GM21619 (cell line): Measurements from ENCODE around the gene ACR.

Experiments
- ATAC-seq: cut with Tn5 transposase; IDR thresholded peaks from one replicate; pipeline ENCODE4 v1.9.1; 2021; ENCODE audit not compliant: unreplicated experiment

ACR gene

DNA sequence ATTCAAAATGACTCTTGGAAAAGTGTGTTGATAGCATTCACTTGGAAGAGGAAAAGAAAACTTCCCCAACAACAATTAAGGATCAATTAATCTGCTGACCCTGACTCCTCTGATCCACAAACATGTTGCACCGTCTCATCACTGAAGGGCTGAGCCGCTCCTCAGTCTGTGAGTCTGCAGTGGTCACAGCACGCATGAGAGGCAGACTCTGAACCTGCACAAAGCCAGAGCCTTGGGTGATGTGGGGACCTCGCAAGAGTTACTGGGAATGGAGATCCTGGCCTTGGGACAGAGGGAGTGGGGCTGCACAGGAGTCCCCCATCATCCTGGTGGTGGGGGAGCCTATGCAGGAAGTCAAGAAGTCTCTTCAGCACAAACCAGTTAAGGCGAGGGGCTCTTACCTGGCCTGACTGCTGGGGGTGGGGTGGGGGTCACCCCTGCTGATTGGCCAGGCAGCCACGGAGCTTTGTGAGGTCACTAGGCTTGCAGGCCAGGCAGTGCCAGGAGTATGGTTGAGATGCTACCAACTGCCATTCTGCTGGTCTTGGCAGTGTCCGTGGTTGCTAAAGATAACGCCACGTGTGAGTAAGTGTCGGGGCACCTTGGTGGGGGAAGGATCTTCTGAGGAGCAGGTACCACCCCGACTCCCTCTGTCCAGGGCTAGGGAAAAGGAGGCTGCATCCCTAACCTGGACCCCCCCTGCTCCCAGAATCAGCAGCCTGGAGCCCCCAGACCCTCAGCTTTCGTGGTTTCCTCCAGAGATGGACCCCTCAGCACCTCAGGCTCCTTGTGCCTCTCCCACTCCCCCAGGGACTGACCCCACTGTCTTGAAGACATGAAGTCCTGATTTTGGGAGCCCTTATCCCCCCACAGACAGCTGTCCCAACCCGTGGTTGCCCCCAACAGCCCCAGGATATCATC lies at the start of gene ACR:
Gene ACR, plus strand, starts transcription at position 477 of the 921 bp plus-strand sequence. Its CDS starts 32 bp downstream, at position 509.
- ATAC-seq = no peak

DNA sequence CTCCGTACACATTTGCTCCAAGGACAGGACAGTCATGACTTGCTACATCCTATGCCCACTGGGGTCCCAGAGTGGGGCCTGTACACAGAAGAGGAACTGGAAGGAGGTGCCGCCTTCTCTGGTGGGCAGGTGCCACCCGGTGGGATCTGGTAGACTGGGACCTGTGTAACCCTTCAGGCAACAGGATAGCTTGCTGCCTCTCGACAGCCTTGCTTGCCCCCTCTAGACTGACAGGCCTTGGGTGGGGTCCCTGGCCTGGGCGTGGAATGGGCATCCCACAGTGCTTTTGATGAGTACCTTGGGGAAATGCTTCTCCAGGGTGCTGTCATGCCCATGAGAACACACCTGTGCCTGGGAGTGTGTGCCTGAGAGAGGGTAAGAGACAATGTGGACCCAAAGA lies 49.6 kb upstream of the ACR start:
- ATAC-seq = no peak

DNA sequence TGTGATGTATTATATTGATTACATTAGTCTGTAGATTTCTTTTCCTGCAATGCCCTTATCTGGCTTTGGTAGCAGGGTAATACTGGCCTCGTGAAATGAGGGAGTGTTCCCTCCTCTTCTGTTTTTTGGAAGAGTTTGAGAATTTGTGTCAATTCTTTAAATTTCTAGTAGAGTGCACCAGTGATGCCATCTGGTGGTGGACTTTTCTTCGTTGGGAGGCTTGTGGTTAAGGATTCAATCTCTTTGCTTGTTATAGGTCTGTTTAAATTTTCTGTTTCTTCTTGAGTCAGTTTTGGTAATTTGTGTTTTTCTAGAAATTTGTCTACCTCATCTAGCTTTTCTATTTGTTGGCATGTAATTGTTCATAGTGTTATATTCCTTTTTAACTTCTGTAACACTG lies 46.5 kb upstream of the ACR start:
- no peak for ATAC-seq

DNA sequence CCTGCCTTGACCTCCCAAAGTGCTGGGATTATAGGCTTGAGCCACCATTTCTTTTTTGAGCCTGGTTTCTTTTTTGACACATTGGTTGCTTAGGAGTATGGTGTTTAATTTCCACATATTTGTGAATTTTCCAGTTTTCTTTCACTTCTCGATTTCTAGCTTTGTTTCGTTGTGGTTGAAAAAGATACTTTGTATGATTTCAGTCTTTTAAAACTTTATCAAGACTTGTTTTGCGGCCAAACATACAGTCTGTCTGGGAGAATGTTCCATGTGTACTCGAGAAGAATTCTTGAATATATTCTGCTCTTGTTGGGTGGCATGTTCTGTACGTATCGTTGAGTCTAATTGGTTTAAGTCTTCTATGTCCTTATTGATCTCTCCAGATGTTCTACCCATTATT lies 44.5 kb upstream of the ACR start:
- ATAC-seq = no peak

DNA sequence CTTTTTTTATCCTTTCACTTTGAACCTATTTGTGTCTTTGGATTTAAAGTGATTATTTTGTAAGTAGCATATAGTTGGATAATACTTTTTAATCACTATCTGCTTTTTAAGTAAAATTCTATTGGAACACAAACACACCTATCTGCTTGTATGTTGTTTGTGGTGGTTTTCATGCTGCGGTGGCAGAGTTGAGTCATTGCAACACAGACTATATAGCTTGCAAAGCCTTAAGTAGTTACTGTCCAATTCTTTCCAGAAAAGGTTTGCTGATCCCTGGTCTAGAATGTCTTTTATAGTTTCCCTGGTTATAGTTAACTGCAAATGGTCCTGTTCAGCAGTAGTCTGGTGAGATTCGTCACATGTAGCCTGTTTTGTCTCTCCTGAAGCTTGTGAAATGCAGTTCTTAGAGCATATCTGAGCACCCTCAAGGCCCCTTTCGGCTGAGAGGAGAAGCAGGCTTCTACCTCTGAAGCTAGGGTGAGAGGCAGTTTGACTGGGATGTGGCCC lies 43.9 kb upstream of the ACR start:
- no peak for ATAC-seq

DNA sequence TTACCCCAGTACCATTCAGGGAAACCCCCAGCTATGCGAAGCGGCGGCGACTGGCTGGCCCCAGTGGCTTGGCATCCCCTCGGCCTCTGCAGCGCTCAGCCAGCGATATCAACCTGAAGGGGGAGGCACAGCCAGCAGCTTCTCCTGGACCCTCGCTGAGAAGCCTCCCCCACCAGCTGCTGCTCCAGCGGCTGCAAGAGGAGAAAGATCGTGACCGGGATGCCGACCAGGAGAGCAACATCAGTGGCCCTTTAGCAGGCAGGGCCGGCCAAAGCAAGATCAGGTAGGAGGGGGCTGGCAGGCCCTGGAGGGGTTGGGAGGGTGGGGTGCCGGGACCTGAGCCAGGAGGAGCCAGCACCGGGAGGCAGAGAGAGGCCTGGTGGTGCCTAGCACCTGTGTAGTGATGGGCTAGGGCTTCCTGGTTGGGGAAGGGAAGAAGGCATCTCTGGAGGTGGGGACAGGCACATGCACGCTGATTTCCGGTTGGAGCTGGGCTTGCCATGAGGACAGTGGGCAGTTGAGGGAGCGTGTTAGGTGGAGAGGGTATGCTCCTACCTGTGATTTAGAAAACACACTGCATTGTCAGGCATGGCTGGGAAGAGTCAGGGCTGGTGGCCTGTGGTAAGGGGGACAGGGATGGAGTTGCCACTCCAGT lies 43.1 kb upstream of the ACR start:
- ATAC-seq = no peak

DNA sequence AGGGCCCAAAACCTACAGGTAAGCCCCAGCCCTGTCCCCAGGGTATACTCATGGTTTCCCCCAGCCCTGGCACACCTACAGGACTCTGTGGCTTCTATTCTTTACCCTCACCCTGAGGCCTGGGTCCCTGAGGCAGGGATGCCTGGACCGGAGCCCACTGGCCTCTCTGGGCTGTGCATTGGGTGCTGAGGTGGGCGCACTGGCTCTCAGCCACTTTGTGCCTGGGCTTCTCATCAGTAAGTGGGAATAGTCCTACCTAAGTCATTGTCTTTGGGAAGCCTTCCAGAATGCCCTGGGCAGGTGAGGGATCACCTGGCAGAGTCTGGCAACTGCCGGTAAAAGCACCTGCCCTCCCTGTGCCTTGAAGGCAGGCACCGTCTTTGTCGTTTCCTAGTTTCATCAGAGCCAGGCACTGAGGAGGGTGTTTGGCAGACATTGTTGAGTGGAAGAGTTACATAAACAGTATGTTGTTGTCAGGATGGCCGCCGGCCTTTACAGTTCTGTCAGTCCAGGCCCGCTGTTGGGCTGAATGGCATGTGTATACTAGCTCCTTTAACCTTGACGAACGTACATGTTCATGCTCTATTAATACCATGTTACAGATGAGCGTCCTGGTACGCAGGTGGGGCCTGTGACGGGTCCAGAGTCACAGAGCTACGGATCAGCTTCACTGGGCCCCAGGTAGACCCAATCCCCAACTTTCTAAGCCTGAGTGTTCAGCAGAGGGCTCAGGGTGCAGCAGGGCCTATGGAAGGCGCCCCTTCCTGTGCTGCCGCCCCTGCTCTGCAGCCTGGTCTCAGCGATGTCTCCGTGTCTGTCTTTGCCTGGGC lies 42.4 kb upstream of the ACR start:
- no peak for ATAC-seq

DNA sequence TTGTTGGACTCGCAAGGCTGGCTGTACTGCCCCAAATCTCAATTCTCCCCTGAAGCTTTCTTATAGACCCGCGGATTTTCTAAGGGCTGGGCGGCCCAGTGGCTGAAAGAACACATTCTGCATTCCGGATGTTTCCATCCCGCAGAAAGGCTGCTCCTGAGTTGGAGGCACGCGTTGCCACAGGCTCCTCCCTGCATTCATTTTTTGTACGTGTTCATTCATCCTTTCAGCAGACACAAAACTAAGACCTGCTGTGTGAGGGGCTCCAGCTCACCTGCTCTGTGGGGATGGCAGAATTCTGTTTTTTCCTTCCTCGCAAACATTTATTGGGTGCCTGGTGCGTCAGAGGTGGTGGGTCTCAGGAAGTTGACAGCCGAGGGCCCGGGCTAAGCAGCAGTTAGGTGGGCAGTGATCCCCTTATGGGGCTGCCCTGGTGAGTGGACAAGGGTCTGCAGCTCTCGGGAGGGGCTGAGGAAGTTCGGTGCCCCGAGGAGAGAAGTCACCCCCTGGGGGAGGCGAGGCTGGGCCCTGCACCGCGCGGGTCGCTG lies 41.7 kb upstream of the ACR start:
- ATAC-seq = no peak

DNA sequence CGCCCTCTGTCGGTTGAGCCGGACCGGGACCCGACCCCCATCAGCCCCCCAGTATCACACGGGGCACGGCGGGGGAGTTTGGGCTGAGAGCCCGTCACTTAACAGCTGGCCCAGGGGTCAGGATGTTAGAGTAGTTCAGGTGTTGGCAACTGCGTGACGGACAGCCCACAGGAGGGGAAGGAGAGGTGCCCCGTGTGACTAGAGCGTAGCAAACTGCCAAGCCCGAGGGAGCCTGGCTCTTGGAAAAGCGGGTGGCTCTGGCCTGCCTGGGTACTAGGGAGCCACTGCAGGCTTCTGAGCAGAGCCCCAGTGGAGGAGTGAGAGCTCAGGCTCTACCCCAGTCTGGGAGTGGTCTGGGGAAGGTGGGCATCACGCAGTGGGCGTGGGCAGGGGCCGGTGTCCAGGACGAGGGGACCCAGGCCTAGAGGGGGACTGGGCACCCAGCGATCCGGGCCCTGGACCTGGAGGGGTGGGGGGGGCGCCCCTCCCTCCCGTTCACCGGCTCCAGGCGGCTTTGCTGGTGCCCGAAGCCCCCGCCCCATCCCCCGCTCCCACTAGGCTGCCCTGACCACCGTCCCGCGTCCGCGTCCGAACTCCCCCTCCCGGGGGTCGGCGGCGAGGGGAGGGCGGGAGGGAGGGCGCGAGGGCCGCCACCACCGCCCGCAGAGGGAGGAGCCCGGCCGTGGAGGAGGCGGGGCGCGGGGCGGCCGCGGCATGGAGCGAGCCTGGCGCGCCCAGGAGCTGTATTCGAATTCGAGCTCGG lies 41.0 kb upstream of the ACR start:
- no peak for ATAC-seq

DNA sequence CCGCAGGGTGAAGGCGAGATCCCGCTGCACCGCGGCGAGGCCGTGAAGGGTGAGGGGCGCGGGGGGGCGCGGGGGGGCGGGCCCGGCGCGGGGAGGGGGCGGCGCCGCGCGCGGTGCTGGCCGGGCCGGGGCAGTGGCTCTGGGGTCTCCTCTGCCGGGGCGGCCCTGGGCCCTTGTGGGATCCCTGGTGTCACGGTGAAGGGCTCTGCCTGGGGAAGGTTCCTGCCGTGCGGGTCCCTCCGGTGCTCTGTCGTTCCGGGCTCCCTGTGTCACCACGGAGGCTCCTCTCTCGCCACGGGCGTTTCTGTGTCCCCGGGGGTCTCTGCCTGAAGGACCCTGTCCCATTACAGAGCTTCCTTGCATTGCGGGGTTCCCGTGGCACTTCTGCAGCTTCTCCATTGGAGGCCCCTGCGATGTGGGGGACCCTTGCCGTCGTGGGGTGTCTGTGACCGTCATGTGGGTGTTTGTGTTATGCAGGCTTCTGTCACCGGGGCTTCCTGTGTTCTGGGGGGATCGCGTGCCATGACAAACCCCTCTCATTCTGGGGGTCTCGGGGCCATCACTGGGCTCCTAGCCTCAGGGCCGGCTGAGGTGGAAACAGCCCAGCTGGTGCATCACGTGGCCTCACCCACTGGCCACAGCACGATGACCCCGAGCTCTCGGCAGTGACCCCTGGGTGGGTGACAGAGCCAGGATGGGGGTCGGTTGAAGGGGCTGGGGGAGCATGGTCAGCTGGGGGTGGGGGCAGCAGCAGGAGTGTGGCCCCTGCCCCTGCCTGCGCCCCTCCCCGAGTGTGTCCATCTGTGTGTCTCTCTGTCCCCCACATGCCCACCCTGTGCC lies 40.1 kb upstream of the ACR start:
- no peak for ATAC-seq

DNA sequence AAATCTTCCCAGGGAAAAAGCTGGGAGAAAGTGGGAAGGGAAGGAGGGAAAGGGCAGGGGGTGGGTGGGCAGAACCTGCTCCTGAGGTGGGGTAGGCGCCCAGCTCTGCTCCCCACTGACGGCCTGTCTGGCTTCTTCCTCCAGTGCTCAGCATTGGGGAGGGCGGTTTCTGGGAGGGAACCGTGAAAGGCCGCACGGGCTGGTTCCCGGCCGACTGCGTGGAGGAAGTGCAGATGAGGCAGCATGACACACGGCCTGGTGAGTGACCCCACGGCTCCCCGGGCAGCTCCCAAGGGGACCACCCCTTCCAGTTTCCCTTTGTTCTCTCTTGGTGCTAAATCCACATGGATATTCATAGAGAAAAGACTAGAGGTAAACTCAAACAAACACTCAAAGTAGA lies 39.5 kb upstream of the ACR start:
- no peak for ATAC-seq

DNA sequence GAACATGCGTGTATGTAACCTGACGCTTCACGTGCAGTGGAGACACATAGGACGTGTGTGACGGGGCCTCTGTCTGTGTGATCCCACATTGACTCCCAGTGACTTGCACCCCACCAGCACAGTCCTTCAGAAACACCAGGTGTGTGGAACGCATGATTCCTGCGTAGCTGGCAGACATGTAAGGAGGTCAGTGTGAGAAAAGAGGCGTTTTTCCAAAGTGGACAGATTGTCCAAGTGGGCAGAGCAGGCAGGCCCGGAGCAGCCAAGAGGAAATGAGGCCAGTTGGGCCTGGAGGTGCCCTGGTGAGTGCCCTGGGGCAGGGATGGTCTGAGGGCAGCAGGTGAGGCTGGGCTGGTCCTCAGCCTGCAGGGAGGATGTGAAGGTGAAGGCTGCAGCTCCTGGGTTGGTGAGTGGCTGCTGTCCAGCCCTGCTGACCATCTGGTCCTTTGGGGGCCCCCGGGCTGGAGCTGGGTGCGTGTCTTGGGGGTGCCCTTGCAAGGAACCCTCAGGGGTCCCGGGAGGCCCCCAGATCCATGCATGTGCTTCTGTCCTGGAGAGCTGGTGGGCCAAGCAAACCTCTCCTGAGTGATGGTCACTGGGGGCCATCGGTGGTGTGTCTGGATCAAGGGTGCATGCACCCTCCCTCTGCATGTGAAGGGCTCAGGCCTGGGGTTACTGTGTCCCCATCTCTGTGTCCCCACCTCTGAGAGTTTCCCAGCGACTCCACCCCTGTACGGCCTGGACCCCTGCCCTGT lies 38.8 kb upstream of the ACR start:
- ATAC-seq = no peak

DNA sequence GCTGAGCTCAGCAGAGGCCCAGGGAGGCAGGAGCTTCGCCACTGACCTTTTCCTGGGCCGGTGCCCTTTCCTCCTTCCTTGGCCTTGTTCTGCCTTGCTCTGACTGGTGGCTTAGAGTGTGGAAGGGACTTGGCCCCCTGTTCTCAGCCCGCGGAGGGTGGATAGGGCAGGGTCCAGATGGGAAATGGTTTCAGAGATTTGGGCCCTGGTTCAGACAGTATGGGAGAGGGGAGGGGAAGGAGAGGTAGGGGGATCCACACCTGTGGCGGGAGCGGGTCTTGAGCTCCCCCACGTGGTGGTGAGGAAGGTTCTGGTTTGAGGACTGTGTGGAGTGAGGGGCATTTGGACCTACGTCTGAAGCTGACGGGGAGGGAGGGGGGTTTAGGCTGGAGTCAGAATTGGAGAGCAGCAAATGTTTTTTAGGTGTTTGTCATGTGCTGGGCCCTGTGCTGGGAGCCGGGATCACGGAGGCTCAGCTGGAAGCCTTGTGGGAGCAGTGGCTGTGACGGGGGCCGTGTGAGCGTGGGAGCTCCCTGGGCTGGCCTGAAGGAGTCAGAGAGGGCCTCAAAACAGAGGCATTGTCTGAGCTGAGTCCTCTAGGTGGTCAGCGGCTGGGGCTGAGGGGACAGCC lies 38.1 kb upstream of the ACR start:
- ATAC-seq = no peak

DNA sequence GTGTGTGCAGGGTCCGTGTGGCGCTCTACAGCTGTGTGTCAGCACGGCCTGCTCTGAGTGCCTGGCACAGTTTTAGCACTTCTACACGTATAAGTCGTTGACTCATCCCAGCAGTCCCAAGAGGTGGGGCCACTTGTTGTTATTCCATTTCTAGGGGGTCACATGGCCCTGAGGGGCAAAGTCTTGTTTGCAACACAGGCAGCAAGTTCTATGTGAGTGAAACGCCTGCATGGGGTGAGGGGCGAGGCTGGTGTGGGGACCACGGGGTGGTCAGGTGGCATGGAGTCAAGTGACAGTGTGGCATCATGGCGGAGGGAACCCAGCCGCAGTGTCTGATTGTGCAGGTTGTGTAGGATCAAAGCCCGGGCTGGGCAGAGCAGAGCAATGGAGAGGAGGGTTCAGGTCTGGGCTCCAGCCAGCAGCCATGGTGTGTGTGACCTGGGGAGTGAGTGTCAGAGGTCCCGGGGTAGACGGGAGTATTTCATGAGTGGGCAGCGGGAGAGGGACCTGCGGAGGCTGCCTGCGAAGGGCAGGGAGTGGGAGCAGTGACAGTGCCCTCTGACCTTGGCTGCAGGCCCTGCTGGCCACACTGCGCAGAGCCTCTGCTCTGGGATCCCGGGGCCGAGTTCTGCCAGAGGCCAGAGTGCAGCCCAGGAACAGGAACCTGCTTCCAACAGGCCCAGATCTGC lies 37.5 kb upstream of the ACR start:
- no peak for ATAC-seq

DNA sequence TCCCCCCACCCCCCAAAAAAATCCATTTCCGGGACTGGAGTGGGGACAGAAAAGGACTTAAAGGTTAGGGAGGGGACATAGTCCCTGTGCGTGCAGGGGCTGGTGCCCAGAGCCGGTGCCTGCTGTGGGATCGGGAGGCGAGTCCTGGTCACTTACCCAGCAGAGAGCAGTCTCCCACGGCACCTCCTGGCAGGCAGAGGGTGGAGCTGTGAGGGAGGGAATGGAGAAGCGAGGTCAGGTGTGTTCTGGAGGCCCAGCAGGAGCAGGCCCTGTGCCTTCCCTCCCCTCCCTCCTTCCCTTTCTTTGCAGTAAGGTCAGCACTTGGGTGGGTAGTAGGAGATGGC lies 37.0 kb upstream of the ACR start:
- ATAC-seq = no peak

DNA sequence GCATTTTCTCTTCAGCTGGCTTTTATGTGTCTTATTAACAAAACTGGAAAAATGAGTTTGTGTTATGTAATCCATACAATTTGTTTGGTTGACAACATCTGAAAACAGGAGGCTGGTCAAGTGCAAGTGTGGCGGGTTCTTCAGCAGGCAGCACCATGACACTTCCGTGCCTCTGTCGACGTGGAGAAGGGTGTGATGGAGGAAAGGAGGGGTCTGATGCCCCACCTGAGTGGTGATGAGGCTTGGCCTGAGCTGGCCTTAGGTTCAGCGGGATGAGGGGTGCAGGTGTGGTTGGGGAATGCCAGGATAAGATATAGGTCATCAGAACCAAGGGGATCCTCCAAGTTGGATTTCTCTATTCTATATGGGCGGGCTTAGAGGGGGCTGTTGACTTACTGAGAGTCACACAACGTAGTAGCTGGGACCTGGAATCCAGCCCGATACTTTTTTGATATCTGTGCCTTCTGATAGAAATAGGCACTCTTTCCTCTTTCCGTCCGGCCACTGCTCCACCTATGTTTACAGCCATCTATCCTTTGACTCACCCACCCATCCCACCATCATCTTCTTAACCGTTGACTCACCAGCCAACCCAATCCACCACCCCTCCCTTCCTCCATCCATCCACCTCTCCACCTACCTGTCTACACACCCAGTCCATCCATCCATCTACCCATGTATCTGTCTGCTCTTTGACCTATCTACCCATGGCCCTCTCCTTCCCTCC lies 36.4 kb upstream of the ACR start:
- no peak for ATAC-seq

DNA sequence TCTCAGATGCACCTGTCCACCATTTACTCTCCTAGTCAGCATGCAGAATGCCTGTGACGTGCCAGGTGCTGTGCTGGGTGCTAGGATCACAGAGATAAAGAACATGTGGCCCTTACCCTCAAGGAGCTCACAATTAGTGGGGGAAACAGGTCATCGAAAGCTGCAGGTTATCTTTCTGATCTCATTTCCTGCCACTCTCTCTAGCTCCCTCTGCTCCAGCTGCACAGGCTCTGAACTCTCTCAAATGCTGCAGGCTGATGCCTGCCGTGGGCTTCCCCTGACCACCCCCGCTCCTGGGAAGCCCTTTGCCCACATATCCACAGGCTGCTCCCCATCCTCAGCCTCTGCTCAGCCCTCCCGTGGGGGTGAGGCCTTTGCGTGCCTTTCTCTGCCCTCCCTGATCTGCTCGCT lies 35.7 kb upstream of the ACR start:
- no peak for ATAC-seq
